Left lung (tissue), 10 donors: ENCODE results near the gene IL1RL1. TPM values are rescaled to one million over a fixed set of nuclear protein-coding genes. Genes with fewer than 3 reads are reported as not detected.
A peak's percentile ranks its signal among the peaks of the same experiment; 100 is the strongest.

Source experiments
- ATAC-seq: fragments of 200-7000 bp; cut with Tn5 transposase; one replicate; pipeline ENCODE4 v1.9.1; 2020; ENCODE audit warnings: moderate library complexity
- DNase-seq, 4 donors: peaks; one replicate each; pipeline ENCODE4 v3.0.0-alpha.2; 2013 to 2020
- H3K27ac ChIP-seq, 2 donors: fragments of 200-600 bp; sonication (generic) in 1 of 2; one replicate each; pipeline versions ENCODE4 v1.5.0 to v1.8.0; 2020 to 2021
- H3K27me3 ChIP-seq, 2 donors: fragments of 200-600 bp; sonication (generic) in 1 of 2; one replicate each; pipeline versions ENCODE4 v1.5.0 to v1.8.0; 2020 to 2021
- H3K36me3 ChIP-seq, 2 donors: fragments of 200-600 bp; sonication (generic) in 1 of 2; one replicate each; pipeline versions ENCODE4 v1.5.0 to v1.8.0; 2020 to 2021
- H3K4me1 ChIP-seq, 2 donors: fragments of 200-600 bp; one replicate each; pipeline ENCODE4 v1.8.0; 2021
- H3K4me3 ChIP-seq, 2 donors: fragments of 200-600 bp; sonication (generic) in 1 of 2; one replicate each; pipeline versions ENCODE4 v1.5.0 to v1.8.0; 2020 to 2021; ENCODE audit warnings: mild to moderate bottlenecking in 1 of 2
- H3K9me3 ChIP-seq, 2 donors: fragments of 200-600 bp; sonication (generic) in 1 of 2; one replicate each; pipeline versions ENCODE4 v1.5.0 to v1.8.0; 2020 to 2021
- CTCF ChIP-seq, 2 donors: fragments of 200-600 bp; sonication (generic) in 1 of 2; IDR thresholded peaks; one replicate each; pipeline versions ENCODE4 v1.5.0 to v1.8.0; 2021; ENCODE audit warnings: antibody characterized with exemption in 2 of 2
- intact Hi-C, 2 donors: fragments of 100-400 bp; cut with DNase I; formaldehyde crosslinking; loops; one replicate each; pipeline versions ENCODE4 v1.11.2 to v1.14.2; 2022
- polyA plus RNA-seq, 6 donors: library from polyadenylated mRNA; unstranded; fragments of 120-200 nt; gene quantifications; one replicate each; pipeline ENCODE4 v1.2.1, GENCODE V29; 2013; ENCODE audit not compliant: insufficient read length in 6 of 6
- total RNA-seq, 2 donors: library from RNA; stranded (reverse); fragmentation: NEBNext Ultra II Directional; extraction: Animal tissue kit (Norgen Biotek cat#: 25700); gene quantifications; one replicate each; pipeline ENCODE4 v1.2.1, GENCODE V29; 2021
- donor health status: DM: no; HTN: yes; CAD: no.
- donor health status: DM: no; HTN: no; CAD: no.

IL1RL1 gene
- total and polyA plus RNA-seq, 8 donors = 0.13 to 72.2 (median 0.25) TPM

GRCh38 chr2:102276549-102277201, 34.7 kb upstream of the IL1RL1 start:
- no peak for ATAC-seq
- Histone ChIP-seq H3K36me3 (no peaks in the 10 kb centered on the region), H3K27ac (no peak overlapping the region), H3K4me1 (peaks cover 0 to 36% of the 10 kb centered on the region in 2 donors), H3K4me3 (no peak overlapping the region), H3K9me3 (no peaks in the 10 kb centered on the region), H3K27me3 (no peaks in the 10 kb centered on the region)
- no peak for TF ChIP-seq CTCF (IDR thresholded peaks at IDR 0.05)
- no peak for DNase-seq
- intact Hi-C loops = no loop called here

GRCh38 chr2:102277202-102277700, 34.1 kb upstream of the IL1RL1 start:
- Histone ChIP-seq H3K27me3 (no peaks in the 10 kb centered on the region), H3K9me3 (no peaks in the 10 kb centered on the region), H3K36me3 (no peaks in the 10 kb centered on the region), H3K27ac (no peak overlapping the region), H3K4me1 (peaks cover 0 to 30% of the 10 kb centered on the region in 2 donors), H3K4me3 (no peak overlapping the region)
- DNase-seq (no peak), ATAC-seq (no peak)
- TF ChIP-seq CTCF (IDR thresholded peaks at IDR 0.05) = no peak
- intact Hi-C loops = no loop called here

GRCh38 chr2:102278720-102279390, 32.5 kb upstream of the IL1RL1 start:
- Histone ChIP-seq H3K36me3 (no peaks in the 10 kb centered on the region), H3K4me3 (no peak overlapping the region), H3K4me1 (peaks cover 0 to 30% of the 10 kb centered on the region in 2 donors), H3K9me3 (no peaks in the 10 kb centered on the region), H3K27ac (no peak overlapping the region), H3K27me3 (no peaks in the 10 kb centered on the region)
- ATAC-seq (peak; percentile 39), DNase-seq (no peak)
- intact Hi-C loops = no loop called here
- no peak for TF ChIP-seq CTCF (IDR thresholded peaks at IDR 0.05)

- Histone ChIP-seq H3K27ac (no peak overlapping the region), H3K4me3 (no peak overlapping the region), H3K4me1 (peaks cover 0 to 27% of the 10 kb centered on the region in 2 donors), H3K27me3 (no peaks in the 10 kb centered on the region), H3K36me3 (no peaks in the 10 kb centered on the region), H3K9me3 (no peaks in the 10 kb centered on the region)
- DNase-seq = peak in 1 of 4 donors; percentile 19
- intact Hi-C loops = no loop called here
- TF ChIP-seq CTCF (IDR thresholded peaks at IDR 0.05) = no peak
- no peak for ATAC-seq
Observed at GRCh38 chr2:102279391-102279735, 32.0 kb upstream of the IL1RL1 start.

GRCh38 chr2:102282678-102283091, 28.7 kb upstream of the IL1RL1 start:
- H3K27me3 ChIP-seq = no peaks in the 10 kb centered on the region
- no peak for ATAC-seq
- intact Hi-C loops = no loop called here
- peaks cover 0 to 25% of the 10 kb centered on the region in 2 donors for H3K4me1 ChIP-seq
- TF ChIP-seq CTCF (IDR thresholded peaks at IDR 0.05) = no peak
- no peak for DNase-seq
- H3K4me3 ChIP-seq = no peak overlapping the region
- H3K36me3 ChIP-seq = no peaks in the 10 kb centered on the region
- no peaks in the 10 kb centered on the region for H3K9me3 ChIP-seq
- no peak overlapping the region for H3K27ac ChIP-seq
